ENCODE data around the gene WDR70.
"Not testable (repeated sequence)": the region's sequence is repeated elsewhere in the genome, so short reads cannot be mapped to it uniquely, and the experiment has no call there.

The WDR70 gene

GRCh38 chr5:37518356-37518755, 139.2 kb downstream of the WDR70 start:
- DNase-seq = not testable (repeated sequence)

- DNase-seq = no peak
These were observed 140.2 kb downstream of the WDR70 start for GRCh38 chr5:37519304-37519703.

GRCh38 chr5:37519807-37520206, 140.7 kb downstream of the WDR70 start:
- no peak for DNase-seq

- DNase-seq = no peak
These were observed 141.7 kb downstream of the WDR70 start for GRCh38 chr5:37520811-37521210.

GRCh38 chr5:37532976-37533740, 154.0 kb downstream of the WDR70 start:
- no peak for DNase-seq

- DNase-seq = no peak
These were observed 154.7 kb downstream of the WDR70 start for GRCh38 chr5:37533851-37534250.

GRCh38 chr5:37539459-37539858, 160.3 kb downstream of the WDR70 start:
- DNase-seq = no peak

- DNase-seq = no peak
These were observed 164.1 kb downstream of the WDR70 start for GRCh38 chr5:37543216-37543615.

- DNase-seq = no peak
These were observed 170.3 kb downstream of the WDR70 start for GRCh38 chr5:37549411-37549810.

GRCh38 chr5:37552161-37552560, 173.0 kb downstream of the WDR70 start:
- no peak for DNase-seq

GRCh38 chr5:37552770-37553719, 173.9 kb downstream of the WDR70 start:
- no peak for DNase-seq

- no peak for DNase-seq
These were observed 174.7 kb downstream of the WDR70 start for GRCh38 chr5:37553720-37554404.

- no peak for DNase-seq
These were observed 175.3 kb downstream of the WDR70 start for GRCh38 chr5:37554405-37554739.

- no peak for DNase-seq
These were observed 175.8 kb downstream of the WDR70 start for GRCh38 chr5:37554938-37555337.

- DNase-seq = no peak
These were observed 178.7 kb downstream of the WDR70 start for GRCh38 chr5:37557734-37558293.

- no peak for DNase-seq
These were observed 186.0 kb downstream of the WDR70 start for GRCh38 chr5:37565062-37565670.

GRCh38 chr5:37567566-37567965, 188.4 kb downstream of the WDR70 start:
- no peak for DNase-seq

- no peak for DNase-seq
These were observed 189.1 kb downstream of the WDR70 start for GRCh38 chr5:37568018-37568753.

GRCh38 chr5:37568893-37569292, 189.8 kb downstream of the WDR70 start:
- DNase-seq = no peak

- DNase-seq = no peak
These were observed 190.3 kb downstream of the WDR70 start for GRCh38 chr5:37569466-37569865.

- DNase-seq = no peak
These were observed 191.5 kb downstream of the WDR70 start for GRCh38 chr5:37570597-37570996.

- DNase-seq = no peak
These were observed 192.9 kb downstream of the WDR70 start for GRCh38 chr5:37571985-37572384.

Measured in retina (tissue), 1 donor.